Body of pancreas (tissue), 4 donors: ENCODE results near the gene MAGEF1. TPM values are rescaled to one million over a fixed set of nuclear protein-coding genes. Genes with fewer than 3 reads are reported as not detected.

ENCODE experiments used
- ATAC-seq: fragments of 150-250 bp; one replicate; pipeline ENCODE4 v1.9.1; 2016
- DNase-seq, 4 donors: peaks; one replicate each; pipeline ENCODE4 v3.0.0-alpha.2; 2019
- H3K27ac ChIP-seq, 4 donors: fragments of 200-600 bp; sonication (generic); 1 replicate in 3 of 4; 2 replicates in 1 of 4; pipeline versions ENCODE4 v1.5.1 to v1.6.1; 2016 to 2019; ENCODE audit warnings: mild to moderate bottlenecking in 1 of 4, mixed read lengths in 1 of 4, moderate library complexity in 1 of 4
- H3K27me3 ChIP-seq, 2 donors: fragments of 200-600 bp; sonication (generic); one replicate each; pipeline ENCODE4 v1.6.0; 2016; ENCODE audit warnings: mild to moderate bottlenecking in 1 of 2
- H3K36me3 ChIP-seq, 2 donors: fragments of 200-600 bp; sonication (generic); replicated peaks in 1 of 2; 2 replicates each; pipeline ENCODE4 v1.5.1; 2016; ENCODE audit warnings: low read depth in 2 of 2; ENCODE audit not compliant: insufficient read depth in 1 of 2
- H3K4me1 ChIP-seq: fragments of 200-600 bp; sonication (generic); one replicate; pipeline ENCODE4 v1.6.0; 2016
- H3K4me3 ChIP-seq, 2 donors: fragments of 200-600 bp; sonication (generic); 1 replicate in 1 of 2; 2 replicates in 1 of 2; pipeline ENCODE4 v1.5.1; 2016 to 2019
- H3K9me3 ChIP-seq, 3 donors: fragments of 200-600 bp; sonication (generic); 1 replicate in 2 of 3; 2 replicates in 1 of 3; pipeline ENCODE4 v1.5.1; 2016
- POLR2A ChIP-seq, 3 donors: fragments of 450-650 bp; IDR thresholded peaks; one replicate each; pipeline ENCODE4 v1.6.1; 2016; ENCODE audit warnings: antibody characterized with exemption in 3 of 3, mild to moderate bottlenecking in 2 of 3
- WGBS, 2 donors: methylation state at CpG; one replicate each; pipeline ENCODE4 v1.1.5; 2017; 5-methylcytosine and 5-hydroxymethylcytosine counted together
- intact Hi-C: fragments of 100-400 bp; cut with DNase I; formaldehyde crosslinking; loops from one replicate; pipeline ENCODE4 v1.15.1; 2023
- total RNA-seq, 2 donors: library from RNA; depleted of rRNA; stranded (reverse); fragments of >200 nt; gene quantifications; one replicate each; pipeline ENCODE4 v1.1.0, GENCODE V29; 2016
- TF ChIP-seq, protein P1 (sequence below), 7 experiments: fragments of 450-650 bp in 4 of 7; fragments of 200-600 bp in 3 of 7; sonication (generic) in 3 of 7; IDR thresholded peaks; one replicate each; pipeline ENCODE4 v1.5.1; 2016 to 2019; ENCODE audit warnings: antibody characterized with exemption in 7 of 7

The MAGEF1 gene
- total RNA-seq, 2 donors from 2014 or later = 21.8 to 31.1 TPM

DNA sequence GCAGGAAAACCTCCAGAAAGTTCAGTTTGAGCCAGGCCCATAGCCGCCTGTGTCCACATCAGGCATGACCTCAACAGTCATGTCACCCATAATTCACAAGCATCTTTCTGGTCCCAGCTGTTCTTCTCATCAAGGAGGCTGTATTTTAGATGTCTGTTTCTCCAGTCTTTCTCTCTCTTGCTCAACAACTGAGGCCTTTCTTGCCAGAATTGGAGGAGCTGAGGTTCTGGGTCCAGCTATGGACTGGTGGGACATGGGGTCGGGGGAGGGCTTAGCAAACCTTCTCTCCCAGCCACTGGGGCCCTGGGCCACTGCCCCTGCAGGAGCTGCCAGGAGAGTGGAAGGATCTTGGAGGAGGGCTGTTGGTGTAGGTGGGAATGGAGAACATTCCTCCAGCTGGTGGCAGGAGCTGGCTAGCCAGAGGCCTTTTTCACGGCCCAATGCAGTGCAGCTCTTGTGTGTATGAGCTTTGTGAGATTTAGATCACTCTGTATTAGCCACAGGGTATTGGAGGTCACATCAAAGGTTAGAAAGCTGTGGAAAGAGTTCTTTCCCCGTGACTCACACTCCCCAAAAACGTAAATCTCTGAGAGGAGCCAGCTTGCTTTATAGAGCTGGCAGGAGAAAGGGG lies 23.5 kb downstream of the MAGEF1 start:
- 34 to 43% methylated on average over 5 of the region's 5 CpGs for WGBS, 2 donors
- Histone ChIP-seq H3K9me3 (no peaks in the 10 kb centered on the region), H3K4me1 (no peaks in the 10 kb centered on the region), H3K4me3 (no peak overlapping the region), H3K27me3 (no peaks in the 10 kb centered on the region), H3K27ac (peak overlapping the region in 1 of 4 donors; percentile 3), H3K36me3 (no peaks in the 10 kb centered on the region)
- peak in 3 of 4 donors; percentile 26 to 50 (median 34) for DNase-seq
- TF ChIP-seq, protein P1, sequence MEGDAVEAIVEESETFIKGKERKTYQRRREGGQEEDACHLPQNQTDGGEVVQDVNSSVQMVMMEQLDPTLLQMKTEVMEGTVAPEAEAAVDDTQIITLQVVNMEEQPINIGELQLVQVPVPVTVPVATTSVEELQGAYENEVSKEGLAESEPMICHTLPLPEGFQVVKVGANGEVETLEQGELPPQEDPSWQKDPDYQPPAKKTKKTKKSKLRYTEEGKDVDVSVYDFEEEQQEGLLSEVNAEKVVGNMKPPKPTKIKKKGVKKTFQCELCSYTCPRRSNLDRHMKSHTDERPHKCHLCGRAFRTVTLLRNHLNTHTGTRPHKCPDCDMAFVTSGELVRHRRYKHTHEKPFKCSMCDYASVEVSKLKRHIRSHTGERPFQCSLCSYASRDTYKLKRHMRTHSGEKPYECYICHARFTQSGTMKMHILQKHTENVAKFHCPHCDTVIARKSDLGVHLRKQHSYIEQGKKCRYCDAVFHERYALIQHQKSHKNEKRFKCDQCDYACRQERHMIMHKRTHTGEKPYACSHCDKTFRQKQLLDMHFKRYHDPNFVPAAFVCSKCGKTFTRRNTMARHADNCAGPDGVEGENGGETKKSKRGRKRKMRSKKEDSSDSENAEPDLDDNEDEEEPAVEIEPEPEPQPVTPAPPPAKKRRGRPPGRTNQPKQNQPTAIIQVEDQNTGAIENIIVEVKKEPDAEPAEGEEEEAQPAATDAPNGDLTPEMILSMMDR (IDR thresholded peaks at IDR 0.05) = no peak
- TF ChIP-seq POLR2A (IDR thresholded peaks at IDR 0.05) = no peak
- peak; percentile 57 for ATAC-seq
- intact Hi-C loops = no loop called here

- no peak for ATAC-seq
- intact Hi-C loops = no loop called here
- Histone ChIP-seq H3K9me3 (no peaks in the 10 kb centered on the region), H3K4me3 (no peak overlapping the region), H3K36me3 (no peaks in the 10 kb centered on the region), H3K27me3 (no peaks in the 10 kb centered on the region), H3K27ac (no peak overlapping the region), H3K4me1 (no peaks in the 10 kb centered on the region)
- TF ChIP-seq POLR2A (IDR thresholded peaks at IDR 0.05) = peak in 1 of 3 donors; percentile 10
- TF ChIP-seq, protein P1 (IDR thresholded peaks at IDR 0.05) = no peak
- WGBS, 2 donors = 64 to 88% methylated on average over 10 to 17 of the region's 17 CpGs
- DNase-seq = peak in 1 of 4 donors; percentile 54
These were observed 24.4 kb downstream of the MAGEF1 start for GRCh38 chr3:184687363-184688015.

DNA sequence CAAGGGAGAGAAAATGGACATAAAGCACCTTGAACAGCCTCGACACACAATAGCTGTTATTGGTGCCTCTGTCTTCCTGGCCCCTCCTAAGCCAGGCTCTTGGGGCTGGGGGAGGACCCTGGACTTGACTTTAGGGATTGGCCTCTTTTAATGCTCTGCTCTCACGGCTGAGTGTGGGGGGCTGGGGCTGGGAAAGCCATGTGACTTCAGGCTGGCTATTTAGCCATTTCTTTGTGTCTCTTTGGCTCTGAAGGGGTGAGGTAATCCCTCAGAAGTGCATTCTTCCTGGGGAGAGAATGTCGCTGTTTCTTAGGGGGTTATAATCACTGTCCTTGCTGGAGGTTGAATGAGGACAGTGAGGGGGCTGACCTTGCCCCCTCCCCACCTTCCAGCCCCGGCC lies 26.2 kb downstream of the MAGEF1 start:
- DNase-seq = no peak
- Histone ChIP-seq H3K27ac (no peak overlapping the region), H3K27me3 (no peaks in the 10 kb centered on the region), H3K4me1 (peaks cover 5% of the 10 kb centered on the region), H3K4me3 (no peak overlapping the region), H3K36me3 (no peaks in the 10 kb centered on the region), H3K9me3 (no peaks in the 10 kb centered on the region)
- no peak for TF ChIP-seq POLR2A (IDR thresholded peaks at IDR 0.05)
- TF ChIP-seq, protein P1 (IDR thresholded peaks at IDR 0.05) = no peak
- intact Hi-C loops = no loop called here
- 48 to 61% methylated on average over 4 of the region's 4 CpGs for WGBS, 2 donors
- no peak for ATAC-seq

- 76% methylated on average over 3 of the region's 4 CpGs; no CpG with 5 or more reads in 1 of the 2 donors for WGBS, 2 donors
- DNase-seq (no peak), ATAC-seq (no peak)
- Histone ChIP-seq H3K4me1 (peaks cover 11% of the 10 kb centered on the region), H3K4me3 (no peak overlapping the region), H3K9me3 (no peaks in the 10 kb centered on the region), H3K27ac (no peak overlapping the region), H3K27me3 (no peaks in the 10 kb centered on the region), H3K36me3 (no peaks in the 10 kb centered on the region)
- TF ChIP-seq, protein P1 (IDR thresholded peaks at IDR 0.05) = no peak
- TF ChIP-seq POLR2A (IDR thresholded peaks at IDR 0.05) = no peak
- intact Hi-C loops = no loop called here
These were observed 26.8 kb downstream of the MAGEF1 start for GRCh38 chr3:184685055-184685454.
